IMR-90 (cell line): ENCODE results near the gene OTULINL.

Experiments used
- CEBPB ChIP-seq: IDR thresholded peaks from 2 replicates; pipeline ENCODE4 v1.6.1; 2012; ENCODE audit warnings: low read depth, low read length, improper control_type of control experiment
- CTCF ChIP-seq: conservative IDR thresholded peaks from 2 replicates; pipeline ENCODE4 v1.5.1; 2012; ENCODE audit warnings: mild to moderate bottlenecking, low read depth, low read length, improper control_type of control experiment
- RAD21 ChIP-seq: IDR thresholded peaks from 2 replicates; pipeline ENCODE4 v1.6.1; 2012; ENCODE audit warnings: low read length, improper control_type of control experiment
- RFX5 ChIP-seq: IDR thresholded peaks from 2 replicates; pipeline ENCODE4 v1.8.0; 2012; ENCODE audit warnings: low read depth, mild to moderate bottlenecking, low read length, moderate library complexity

GRCh38 chr5:14660833-14661232, 79.2 kb downstream of the OTULINL start:
- TF ChIP-seq CTCF (no peak), RAD21 (no peak), RFX5 (no peak), CEBPB (no peak)
